ENCODE data around the gene TAF4.
"Not testable (repeated sequence)": the region's sequence is repeated elsewhere in the genome, so short reads cannot be mapped to it uniquely, and the experiment has no call there.

The TAF4 gene

DNA sequence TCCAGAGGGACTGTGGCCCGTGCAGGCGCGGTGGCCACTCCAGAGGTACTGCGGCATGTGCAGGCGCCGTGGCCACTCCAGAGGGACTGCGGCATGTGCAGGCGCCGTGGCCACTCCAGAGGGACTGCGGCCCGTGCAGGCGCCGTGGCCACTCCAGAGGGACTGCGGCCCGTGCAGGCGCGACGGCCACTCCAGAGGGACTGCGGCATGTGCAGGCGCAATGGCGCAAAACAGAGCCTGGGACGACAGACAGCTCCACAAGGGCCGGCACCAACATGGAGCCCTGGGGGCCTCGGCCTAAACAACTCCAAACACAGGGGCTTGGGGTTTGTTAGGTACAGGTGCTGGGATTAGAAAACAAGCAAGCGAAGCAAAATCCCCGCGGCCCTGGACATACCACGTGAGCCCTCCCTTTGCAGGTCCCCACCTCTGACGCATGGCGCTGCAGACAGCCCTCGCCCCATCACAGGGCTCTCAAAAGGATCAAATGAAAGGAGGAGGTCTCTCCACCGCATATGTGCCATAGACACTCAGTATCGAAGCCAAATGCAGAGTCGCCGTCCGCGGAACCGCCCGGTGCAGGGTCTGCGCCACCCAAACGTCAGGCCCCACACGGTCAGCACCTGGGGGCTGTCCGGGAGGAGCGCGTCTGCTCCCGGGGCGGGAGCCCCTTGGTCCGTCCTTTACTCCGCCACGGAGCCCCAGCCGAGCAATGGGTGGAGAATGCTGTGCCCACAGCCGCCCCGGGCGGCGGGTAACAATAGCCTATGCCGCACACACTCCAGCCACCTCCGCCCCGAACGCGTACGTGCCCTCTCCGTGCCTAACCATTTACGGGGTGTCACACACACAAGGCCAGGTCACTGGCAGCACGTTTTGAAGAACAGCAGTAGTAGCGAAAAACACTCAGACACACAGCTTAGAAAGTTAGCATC is 85.7 kb downstream of the TAF4 start:
- no peak for DNase-seq (ENCODE audit: low read depth in 2 of 2)

DNA sequence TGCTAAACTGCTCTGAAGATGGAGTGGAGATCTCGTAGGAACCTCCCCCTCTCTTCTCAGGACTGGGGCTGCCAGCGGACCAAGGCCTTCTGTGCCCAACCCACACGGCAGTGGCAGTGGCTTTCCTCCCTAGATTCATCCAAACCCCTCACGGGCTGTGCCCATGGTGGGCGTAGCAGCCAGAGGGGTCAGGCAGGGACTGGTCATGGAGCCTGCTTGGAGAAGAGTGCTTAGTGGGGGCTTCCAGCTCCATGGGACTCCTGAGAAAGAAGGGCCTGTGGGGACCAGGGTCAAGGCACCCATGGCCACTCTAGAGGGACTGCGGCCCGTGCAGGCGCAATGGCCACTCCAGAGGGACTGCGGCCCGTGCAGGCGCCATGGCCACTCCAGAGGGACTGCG is 86.6 kb downstream of the TAF4 start:
- DNase-seq (ENCODE audit: low read depth in 2 of 2) = no peak

DNA sequence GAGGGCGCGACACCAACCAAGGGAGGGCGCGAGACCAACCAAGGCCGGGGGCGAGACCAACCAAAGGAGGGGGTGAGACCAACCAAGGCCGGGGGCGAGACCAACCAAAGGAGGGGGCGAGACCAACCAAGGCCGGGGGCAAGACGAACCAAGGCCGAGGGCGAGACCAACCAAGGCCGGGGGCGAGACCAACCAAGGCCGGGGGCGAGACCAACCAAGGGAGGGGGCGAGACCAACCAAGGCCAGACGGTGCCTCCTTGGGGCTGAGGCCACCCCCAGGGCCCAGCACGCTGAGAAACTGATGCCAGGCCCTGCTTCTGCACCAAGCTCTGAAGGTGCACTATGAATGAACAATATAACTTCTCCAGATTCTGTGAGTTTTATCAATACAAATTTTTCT is 87.2 kb downstream of the TAF4 start:
- no peak for DNase-seq (ENCODE audit: low read depth in 2 of 2)

GRCh38 chr20:61977419-61977786 is 88.3 kb downstream of the TAF4 start:
- DNase-seq (ENCODE audit: low read depth in 2 of 2) = no peak

GRCh38 chr20:61976644-61977418 is 88.8 kb downstream of the TAF4 start:
- DNase-seq (ENCODE audit: low read depth in 2 of 2) = no peak

DNA sequence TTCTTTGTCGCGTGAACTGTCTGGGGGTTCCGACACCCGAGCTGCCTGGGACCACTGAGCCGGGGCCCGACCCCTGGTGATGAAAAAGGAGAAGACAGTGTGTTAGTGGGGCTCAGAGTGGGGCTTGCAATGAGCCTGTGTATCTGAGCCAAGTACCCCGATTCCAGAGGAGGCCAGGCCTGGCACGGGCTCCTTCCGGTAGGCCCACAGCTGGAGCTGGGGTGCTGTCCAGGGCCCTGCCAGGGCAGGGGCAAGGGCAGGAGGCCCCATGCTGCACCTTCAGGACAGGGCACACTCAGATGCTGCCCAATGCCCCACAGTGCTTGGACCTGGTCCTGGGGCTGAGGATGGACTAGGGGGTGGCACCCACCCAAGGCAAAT is 89.4 kb downstream of the TAF4 start:
- no peak for DNase-seq (ENCODE audit: low read depth in 2 of 2)

GRCh38 chr20:61975407-61976129 is 90.1 kb downstream of the TAF4 start:
- DNase-seq (ENCODE audit: low read depth in 2 of 2) = no peak

DNA sequence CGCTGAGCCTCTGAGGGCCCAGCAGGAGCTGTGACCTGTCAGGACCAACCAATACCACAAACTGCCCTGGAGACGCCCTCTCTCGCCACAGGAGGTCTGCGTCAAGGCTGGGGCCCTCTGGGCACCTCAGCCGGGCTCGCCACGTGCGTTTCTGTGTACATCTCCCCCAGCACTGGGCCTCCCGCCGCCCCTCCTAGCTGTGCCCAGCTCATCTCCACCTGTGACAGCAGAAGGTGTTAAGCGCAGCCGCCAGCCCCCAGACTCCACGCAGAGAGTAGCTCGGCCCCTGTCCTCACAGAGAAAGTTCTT is 91.4 kb downstream of the TAF4 start:
- no peak for DNase-seq (ENCODE audit: low read depth in 2 of 2)

- no peak for DNase-seq (ENCODE audit: low read depth in 2 of 2)
Observed at GRCh38 chr20:61973515-61974356, 91.9 kb downstream of the TAF4 start.

GRCh38 chr20:61972636-61973508 is 92.8 kb downstream of the TAF4 start:
- no peak for DNase-seq (ENCODE audit: low read depth in 2 of 2)

DNA sequence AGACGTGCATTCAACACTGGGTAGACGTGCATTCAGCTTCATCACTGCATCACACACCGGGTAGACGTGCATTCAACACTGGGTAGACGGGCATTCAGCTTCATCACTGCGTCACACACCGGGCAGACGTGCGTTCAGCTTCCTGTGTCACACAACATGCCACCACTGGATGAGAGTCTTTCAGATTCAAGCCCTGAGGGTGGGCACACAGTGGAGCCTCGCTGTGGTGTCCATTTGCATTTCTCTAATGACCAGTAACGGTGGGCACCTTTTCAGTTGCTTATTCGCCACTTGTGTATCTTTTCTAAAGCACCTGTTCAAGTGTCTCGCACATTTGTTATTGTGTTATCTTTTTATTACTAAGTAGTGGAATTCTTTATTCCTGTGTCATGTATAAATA is 94.1 kb downstream of the TAF4 start:
- DNase-seq (ENCODE audit: low read depth in 2 of 2) = not testable (repeated sequence)

- DNase-seq (ENCODE audit: low read depth in 2 of 2) = no peak
Observed at GRCh38 chr20:61970357-61970756, 95.3 kb downstream of the TAF4 start.

- DNase-seq (ENCODE audit: low read depth in 2 of 2) = no peak
Observed at GRCh38 chr20:61969806-61970205, 95.9 kb downstream of the TAF4 start.

DNA sequence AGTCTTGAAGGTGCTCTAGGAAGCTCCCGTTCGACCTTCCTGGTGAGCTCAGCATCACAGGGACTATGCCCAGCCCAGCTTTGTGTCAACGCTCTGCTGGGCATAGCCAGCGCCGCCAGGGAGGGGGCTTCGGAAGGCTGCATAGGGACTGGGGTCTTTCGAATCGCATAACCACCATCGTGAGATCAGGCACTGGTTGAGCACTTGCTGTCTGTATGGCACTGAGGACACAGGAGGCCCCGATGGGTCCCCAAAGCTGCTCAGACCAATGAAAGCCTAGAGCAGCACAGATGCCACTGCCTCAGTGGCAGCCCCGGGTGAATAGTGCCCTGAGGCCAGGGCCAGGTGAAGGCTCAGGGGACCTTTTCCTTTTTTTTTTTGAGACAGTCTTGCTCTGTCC is 96.7 kb downstream of the TAF4 start:
- DNase-seq (ENCODE audit: low read depth in 2 of 2) = no peak

DNA sequence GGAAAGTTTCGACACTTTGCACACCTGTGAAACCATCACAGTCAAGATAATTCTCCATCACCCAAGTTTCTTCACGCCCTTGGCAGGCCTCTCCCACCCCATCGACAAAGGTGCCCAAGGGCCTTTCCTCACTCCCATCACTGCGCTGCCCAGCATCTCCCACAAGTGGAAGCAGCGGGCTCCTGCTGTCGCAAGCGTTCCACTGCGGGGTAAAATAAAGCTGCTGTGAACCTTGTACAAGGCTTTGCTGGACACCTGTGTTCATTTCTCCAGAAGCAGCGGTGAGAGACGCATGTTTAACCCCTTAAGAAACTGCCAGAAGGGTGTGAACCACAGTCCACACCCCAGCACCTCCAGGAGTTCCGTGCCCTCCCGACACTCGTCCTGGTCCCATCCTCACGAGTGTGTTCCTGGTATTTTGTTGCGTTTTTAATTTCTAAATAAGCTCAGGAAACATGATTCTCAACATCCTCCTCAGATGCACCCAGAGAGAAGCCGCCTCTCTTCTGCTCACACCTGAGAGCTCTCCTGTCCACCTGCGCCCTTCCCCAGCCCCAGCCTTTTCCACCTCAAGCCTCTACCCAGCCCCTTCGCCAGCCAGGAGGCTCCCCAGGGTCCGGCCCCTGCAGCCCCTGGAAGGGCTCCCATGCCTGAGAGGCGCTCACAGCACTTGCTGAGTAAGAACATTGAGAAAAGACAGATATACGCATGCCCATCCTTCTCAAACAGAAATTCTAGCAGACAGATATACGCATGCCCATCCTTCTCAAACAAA is 97.5 kb downstream of the TAF4 start:
- no peak for DNase-seq (ENCODE audit: low read depth in 2 of 2)

GRCh38 chr20:61967300-61967699 is 98.4 kb downstream of the TAF4 start:
- DNase-seq (ENCODE audit: low read depth in 2 of 2) = no peak

- DNase-seq (ENCODE audit: low read depth in 2 of 2) = no peak
Observed at GRCh38 chr20:61966492-61967244, 99.0 kb downstream of the TAF4 start.

DNA sequence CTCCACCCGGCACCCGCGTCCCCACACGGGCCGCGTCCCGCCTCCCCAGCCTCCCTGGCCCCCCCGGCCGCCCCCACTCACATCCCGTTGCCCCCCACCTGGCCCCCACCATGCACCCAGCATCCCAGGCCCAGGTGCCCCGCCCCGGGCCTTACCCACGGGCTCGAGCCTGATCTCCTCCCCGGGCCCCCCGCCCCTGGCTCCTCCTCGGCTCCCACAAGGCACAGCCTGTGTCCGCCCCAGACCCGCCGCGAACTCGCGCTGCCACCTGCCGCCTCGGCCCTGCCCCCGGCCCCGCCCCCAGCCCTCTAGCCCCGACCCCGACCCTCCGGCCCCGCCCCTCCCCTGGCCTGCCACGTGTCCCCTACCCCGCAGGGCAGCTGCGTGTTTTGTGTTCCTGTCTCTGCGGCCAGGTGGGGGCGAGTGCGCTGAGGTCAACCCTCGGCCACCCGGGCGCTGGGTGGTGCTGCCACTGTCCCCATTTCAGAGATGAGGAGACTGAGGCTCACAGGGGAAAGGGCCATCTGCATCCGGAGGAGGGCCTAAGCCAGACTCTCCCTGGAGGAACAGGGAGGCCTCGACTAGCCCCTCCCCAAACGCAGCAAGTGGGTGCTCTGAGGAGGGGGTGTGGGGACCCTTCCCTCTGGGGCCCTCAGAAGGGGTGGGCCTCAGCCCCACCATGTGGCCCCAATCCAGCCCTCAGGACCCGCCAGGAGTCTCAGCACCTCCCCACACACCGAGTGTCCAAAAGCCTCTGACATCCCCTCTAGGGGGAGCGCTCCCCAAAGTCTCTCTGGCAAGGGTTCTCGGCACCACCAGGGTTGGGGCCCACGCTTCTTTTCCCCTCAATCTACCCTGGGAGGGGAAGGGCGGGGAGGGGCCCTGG is 99.8 kb downstream of the TAF4 start:
- DNase-seq (ENCODE audit: low read depth in 2 of 2) = no peak

Data from fibroblast of skin of left quadriceps (primary cell).